CD4-positive, CD25-positive, alpha-beta regulatory T cell (primary cell): ENCODE data around the gene UBE2O. TPM values are rescaled to one million over a fixed set of nuclear protein-coding genes. Genes with fewer than 3 reads are reported as not detected.
A peak's percentile ranks its signal among the peaks of the same experiment; 100 is the strongest.

Experiments
- ATAC-seq, 2 donors: fragments of 150-1000 bp; cut with Tn5 transposase; one replicate each; pipeline ENCODE4 v1.10.0; 2021; ENCODE audit warnings: low read depth in 2 of 2, moderate number of reproducible peaks in 2 of 2, moderate library complexity in 1 of 2
- DNase-seq, 3 donors: peaks; one replicate each; pipeline versions ENCODE4 v3.0.0 to v3.0.0-alpha.2; 2012 to 2022; ENCODE audit warnings: mixed read lengths in 1 of 3
- H3K27ac ChIP-seq: one replicate; pipeline ENCODE4 v1.7.0; 2013; ENCODE audit warnings: mild to moderate bottlenecking, low read length; ENCODE audit not compliant: insufficient read depth, poor library complexity, severe bottlenecking
- H3K27me3 ChIP-seq: one replicate; pipeline ENCODE4 v1.7.0; 2013; ENCODE audit warnings: low read length; ENCODE audit not compliant: control insufficient read depth, insufficient read depth
- H3K36me3 ChIP-seq: one replicate; pipeline ENCODE4 v1.7.0; 2013; ENCODE audit warnings: mild to moderate bottlenecking, low read length, moderate library complexity; ENCODE audit not compliant: control insufficient read depth, insufficient read depth
- H3K4me1 ChIP-seq: 2 replicates; pipeline ENCODE4 v1.7.0; 2013; ENCODE audit warnings: mild to moderate bottlenecking, low read length; ENCODE audit not compliant: insufficient read depth, control insufficient read depth, poor library complexity, severe bottlenecking
- H3K4me3 ChIP-seq: one replicate; pipeline ENCODE4 v1.7.0; 2013; ENCODE audit warnings: low read depth, mild to moderate bottlenecking, low read length, moderate library complexity
- H3K9me3 ChIP-seq, 2 experiments: 1 replicate in 1 of 2; 2 replicates in 1 of 2; pipeline ENCODE4 v1.7.0; 2013; ENCODE audit warnings: low read length in 2 of 2, mild to moderate bottlenecking in 1 of 2, moderate library complexity in 1 of 2; ENCODE audit not compliant: control insufficient read depth in 2 of 2
- H3K27ac Mint-ChIP-seq, 3 donors: one replicate each; pipeline ENCODE4 v1.8.0; 2020 to 2022; ENCODE audit warnings: mild to moderate bottlenecking in 3 of 3, mixed read lengths in 3 of 3, moderate library complexity in 2 of 3
- H3K27me3 Mint-ChIP-seq: one replicate; pipeline ENCODE4 v1.8.0; 2022; ENCODE audit warnings: mild to moderate bottlenecking, mixed read lengths
- H3K36me3 Mint-ChIP-seq: one replicate; pipeline ENCODE4 v1.8.0; 2020; ENCODE audit warnings: mixed read lengths
- H3K4me1 Mint-ChIP-seq, 4 donors: one replicate each; pipeline ENCODE4 v1.8.0; 2020 to 2022; ENCODE audit warnings: mixed read lengths in 4 of 4, mild to moderate bottlenecking in 1 of 4
- H3K4me3 Mint-ChIP-seq, 4 donors: one replicate each; pipeline ENCODE4 v1.8.0; 2020 to 2022; ENCODE audit warnings: mild to moderate bottlenecking in 4 of 4, mixed read lengths in 4 of 4, moderate library complexity in 3 of 4
- H3K9me3 Mint-ChIP-seq, 7 donors: one replicate each; pipeline ENCODE4 v1.8.0; 2020 to 2022; ENCODE audit warnings: mixed read lengths in 7 of 7, mild to moderate bottlenecking in 3 of 7, moderate library complexity in 2 of 7
- polyA plus RNA-seq, 4 donors: library from polyadenylated mRNA; unstranded; fragments of 300-500 nt; fragmentation: Illumina TruSeq; gene quantifications; one replicate each; pipeline ENCODE4 v1.2.3, GENCODE V29; 2021
- total RNA-seq: library from RNA; stranded (reverse); gene quantifications from one replicate; pipeline ENCODE4 v1.2.3, GENCODE V29; 2022

Gene UBE2O
- total and polyA plus RNA-seq, 5 donors from 2014 or later = 3.1 to 34.3 (median 6.6) TPM

DNA sequence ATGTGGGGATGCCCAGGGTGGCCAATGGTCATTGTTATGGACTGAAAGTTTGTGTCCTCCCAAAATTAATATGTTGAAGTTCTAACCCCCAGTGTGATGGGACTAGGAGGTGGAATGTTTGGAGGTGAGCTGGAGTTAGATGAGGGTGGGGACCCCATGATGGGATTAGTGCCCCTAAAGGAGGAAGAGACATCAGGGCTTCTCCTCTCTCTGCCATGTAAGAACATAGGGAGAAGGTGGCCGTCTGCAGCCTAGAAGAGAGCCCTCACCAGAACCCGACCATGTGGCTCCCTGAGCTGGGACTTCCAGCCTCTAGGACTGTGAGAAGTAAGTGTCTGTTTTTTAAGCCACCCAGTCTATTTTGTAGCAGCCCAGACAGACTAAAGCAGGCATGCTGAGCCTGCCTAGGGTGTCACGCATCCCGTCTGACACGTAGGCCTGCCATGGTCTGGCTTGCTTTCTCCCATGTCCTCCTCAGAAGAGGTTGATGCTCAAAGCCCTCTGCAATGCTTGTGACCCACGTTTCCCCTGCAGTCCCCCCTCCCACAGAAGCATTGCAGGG, 95.3 kb downstream of the UBE2O start:
- DNase-seq = no peak
- Mint-ChIP-seq H3K27ac (no peak overlapping the region), H3K4me3 (peak overlapping the region in 2 of 4 donors; percentile 41 to 55), H3K4me1 (peaks cover 0 to 14% (median 7%) of the 10 kb centered on the region in 4 donors), H3K27me3 (peaks cover 9% of the 10 kb centered on the region), H3K9me3 (no peaks in the 10 kb centered on the region), H3K36me3 (no peaks in the 10 kb centered on the region)
- no peak for ATAC-seq
- no peaks in the 10 kb centered on the region for H3K9me3 ChIP-seq
- H3K4me1 ChIP-seq = peaks cover 12% of the 10 kb centered on the region
- no peaks in the 10 kb centered on the region for H3K36me3 ChIP-seq
- no peak overlapping the region for H3K4me3 ChIP-seq
- H3K27ac ChIP-seq = no peak overlapping the region
- no peaks in the 10 kb centered on the region for H3K27me3 ChIP-seq

DNA sequence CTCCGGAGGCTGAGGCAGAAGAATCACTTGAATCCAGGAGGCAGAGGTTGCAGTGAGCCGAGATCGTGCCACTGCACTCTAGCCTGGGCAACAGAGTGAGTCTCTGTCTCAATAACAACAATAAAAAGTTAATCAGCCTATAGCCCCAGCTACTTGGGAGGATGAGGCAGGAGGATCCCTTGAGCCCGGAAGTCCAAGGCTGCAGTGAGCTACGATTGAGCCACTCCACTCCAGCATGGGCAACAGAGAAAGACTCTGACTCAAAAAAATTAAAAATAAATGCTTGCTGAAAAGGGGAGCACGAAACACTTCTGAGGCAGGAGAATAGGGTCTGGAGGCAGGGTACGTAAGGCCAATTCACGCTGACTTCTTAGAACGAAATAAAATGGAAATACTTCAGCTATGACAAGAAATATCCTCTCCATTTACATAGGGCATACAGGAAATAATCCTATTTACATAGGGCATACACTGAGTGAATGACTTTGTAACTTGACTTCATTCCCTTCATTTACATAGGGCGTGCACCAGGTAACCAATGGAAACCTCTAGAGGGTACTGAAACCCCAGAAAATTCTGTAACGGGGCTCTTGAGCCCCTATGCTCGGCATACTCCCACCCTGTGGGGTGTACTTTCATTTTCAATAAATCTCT, 96.0 kb downstream of the UBE2O start:
- no peak overlapping the region for H3K4me3 ChIP-seq
- peaks cover 14% of the 10 kb centered on the region for H3K4me1 ChIP-seq
- no peaks in the 10 kb centered on the region for H3K9me3 Mint-ChIP-seq
- peaks cover under 1% of the 10 kb centered on the region for H3K36me3 Mint-ChIP-seq
- H3K27ac Mint-ChIP-seq = no peak overlapping the region
- DNase-seq = no peak
- H3K36me3 ChIP-seq = no peaks in the 10 kb centered on the region
- peaks cover 6% of the 10 kb centered on the region for H3K27me3 Mint-ChIP-seq
- peaks cover 2 to 19% (median 10%) of the 10 kb centered on the region in 4 donors for H3K4me1 Mint-ChIP-seq
- no peaks in the 10 kb centered on the region for H3K9me3 ChIP-seq
- no peaks in the 10 kb centered on the region for H3K27me3 ChIP-seq
- ATAC-seq = no peak
- H3K27ac ChIP-seq = no peak overlapping the region
- peak overlapping the region in 1 of 4 donors; percentile 55 for H3K4me3 Mint-ChIP-seq

DNA sequence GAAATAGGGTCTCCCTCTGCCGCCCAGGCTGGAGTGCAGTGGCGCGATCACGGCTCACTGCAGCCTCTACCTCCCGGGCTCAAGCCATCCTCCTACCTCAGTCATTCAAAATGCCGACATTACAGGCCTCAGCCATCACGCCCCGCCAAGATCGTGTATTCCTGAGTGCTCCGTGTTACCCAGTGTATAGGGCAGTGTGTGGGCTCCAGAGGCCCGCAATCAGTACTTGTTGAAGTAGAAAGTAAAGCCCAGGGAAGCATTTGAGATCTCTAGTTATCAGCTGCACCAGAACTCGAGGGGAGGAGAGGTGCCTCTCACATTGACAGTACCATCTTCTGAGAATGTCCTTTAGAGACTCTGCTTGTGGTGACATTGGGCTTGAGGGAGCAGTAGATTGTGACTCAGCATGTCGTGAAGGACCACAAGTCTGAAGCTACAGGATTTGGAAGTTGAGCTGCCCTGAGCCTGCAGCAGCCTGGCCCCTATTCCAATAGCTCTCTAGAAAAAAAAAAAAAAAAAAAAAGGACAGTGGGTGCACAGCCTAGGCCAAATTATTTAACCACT, 98.1 kb downstream of the UBE2O start:
- H3K4me1 ChIP-seq = peaks cover 14% of the 10 kb centered on the region
- H3K36me3 ChIP-seq = no peaks in the 10 kb centered on the region
- ATAC-seq (no peak), DNase-seq (peak in 1 of 3 donors; percentile 18)
- no peaks in the 10 kb centered on the region for H3K9me3 ChIP-seq
- no peaks in the 10 kb centered on the region for H3K27me3 Mint-ChIP-seq
- H3K27ac ChIP-seq = no peak overlapping the region
- H3K4me3 Mint-ChIP-seq = peak overlapping the region; percentile 61 to 92 (median 75)
- peaks cover 5 to 28% (median 14%) of the 10 kb centered on the region in 4 donors for H3K4me1 Mint-ChIP-seq
- H3K4me3 ChIP-seq = no peak overlapping the region
- no peaks in the 10 kb centered on the region for H3K9me3 Mint-ChIP-seq
- H3K27me3 ChIP-seq = no peaks in the 10 kb centered on the region
- H3K36me3 Mint-ChIP-seq = peaks cover 4% of the 10 kb centered on the region
- H3K27ac Mint-ChIP-seq = peak overlapping the region in 2 of 3 donors; percentile 60 to 92

DNA sequence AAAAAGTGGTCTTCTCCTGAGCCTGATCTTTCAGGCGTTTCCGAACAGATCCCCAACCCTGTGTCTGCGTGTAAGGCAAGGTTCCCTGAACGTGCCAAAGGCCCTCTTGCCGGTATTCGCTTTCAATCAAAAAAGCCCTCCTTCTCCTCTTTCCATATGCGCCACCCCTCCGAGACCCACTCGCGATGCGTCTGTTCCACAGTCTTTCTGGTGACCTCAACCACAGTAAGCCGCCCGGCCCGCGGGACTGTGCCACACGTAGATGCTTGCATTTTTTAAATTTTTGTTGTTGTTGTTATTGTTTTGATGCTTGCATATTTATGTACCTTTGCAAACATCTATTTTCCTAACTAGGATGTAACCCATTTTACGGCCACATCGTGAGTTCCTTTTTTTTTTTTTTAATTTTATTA, 98.6 kb downstream of the UBE2O start:
- Mint-ChIP-seq H3K4me1 (peaks cover 5 to 28% (median 14%) of the 10 kb centered on the region in 4 donors), H3K4me3 (peak overlapping the region; percentile 91 to 97 (median 94))

DNA sequence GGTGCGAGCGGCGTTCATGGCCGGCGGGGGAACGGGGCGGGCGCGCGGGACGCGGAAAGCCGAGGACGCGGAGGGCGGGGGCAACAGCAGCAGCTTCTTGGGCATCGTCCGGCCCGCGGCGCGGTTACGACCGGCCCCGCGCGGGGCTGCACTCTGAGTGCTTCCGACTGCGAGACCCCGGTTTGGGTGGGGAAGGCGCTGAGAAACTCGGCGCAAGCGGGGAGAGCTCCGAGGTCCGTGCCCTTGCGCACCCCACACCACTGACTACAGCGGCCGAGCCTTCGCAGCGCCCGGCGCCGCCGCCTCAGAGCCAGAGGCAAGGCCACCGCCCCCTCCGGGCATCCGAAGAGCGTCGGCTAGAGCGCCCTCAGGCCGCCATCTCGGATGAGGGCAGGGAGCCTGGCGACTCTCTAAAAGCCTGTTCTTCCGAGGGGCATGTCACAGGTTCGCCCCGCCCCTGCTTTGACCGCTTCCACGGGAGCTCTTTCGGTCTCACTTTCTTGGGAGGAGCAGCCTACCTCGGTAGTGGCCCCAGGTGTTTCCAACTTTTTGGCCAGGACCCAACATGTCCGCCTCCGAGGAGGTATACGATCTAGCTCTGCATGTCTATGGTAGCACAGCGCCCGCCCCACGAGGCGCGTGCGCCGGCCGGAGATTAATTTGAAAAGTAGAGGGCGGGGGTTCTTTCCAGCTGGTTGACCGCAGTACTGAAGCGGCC, 99.2 kb downstream of the UBE2O start, which contains the start of gene PRPSAP1:
Gene PRPSAP1 (minus strand): TSS at position 318 of the 718 bp plus-strand sequence. CDS start 213 bp downstream, at position 105.
- peak; percentile 66 to 93 (median 88) for DNase-seq
- H3K9me3 ChIP-seq = no peaks in the 10 kb centered on the region
- Mint-ChIP-seq H3K4me1 (peaks cover 5 to 28% (median 14%) of the 10 kb centered on the region in 4 donors), H3K36me3 (peaks cover 4% of the 10 kb centered on the region), H3K27ac (peak within 1 kb of the TSS; percentile 92 to 99 (median 98)), H3K9me3 (no peaks in the 10 kb centered on the region), H3K27me3 (no peaks in the 10 kb centered on the region), H3K4me3 (peak within 1 kb of the TSS; percentile 91 to 97 (median 94))
- H3K4me1 ChIP-seq = peaks cover 14% of the 10 kb centered on the region
- H3K4me3 ChIP-seq = peak within 1 kb of the TSS; percentile 82
- H3K27me3 ChIP-seq = no peaks in the 10 kb centered on the region
- H3K27ac ChIP-seq = peak within 1 kb of the TSS; percentile 79
- H3K36me3 ChIP-seq = no peaks in the 10 kb centered on the region
- peak; percentile 95 to 96 for ATAC-seq

More for the DNA sequence above, 98.6 kb downstream of the UBE2O start:
- H3K36me3 ChIP-seq = no peaks in the 10 kb centered on the region
- no peak for ATAC-seq
- H3K9me3 ChIP-seq = no peaks in the 10 kb centered on the region
- no peaks in the 10 kb centered on the region for H3K9me3 Mint-ChIP-seq
- H3K27me3 Mint-ChIP-seq = no peaks in the 10 kb centered on the region
- H3K27ac ChIP-seq = peak overlapping the region; percentile 79
- no peaks in the 10 kb centered on the region for H3K27me3 ChIP-seq
- H3K4me1 ChIP-seq = peaks cover 14% of the 10 kb centered on the region
- H3K36me3 Mint-ChIP-seq = peaks cover 4% of the 10 kb centered on the region
- peak overlapping the region; percentile 82 for H3K4me3 ChIP-seq
- H3K27ac Mint-ChIP-seq = peak overlapping the region; percentile 92 to 99 (median 98)
- no peak for DNase-seq

DNA sequence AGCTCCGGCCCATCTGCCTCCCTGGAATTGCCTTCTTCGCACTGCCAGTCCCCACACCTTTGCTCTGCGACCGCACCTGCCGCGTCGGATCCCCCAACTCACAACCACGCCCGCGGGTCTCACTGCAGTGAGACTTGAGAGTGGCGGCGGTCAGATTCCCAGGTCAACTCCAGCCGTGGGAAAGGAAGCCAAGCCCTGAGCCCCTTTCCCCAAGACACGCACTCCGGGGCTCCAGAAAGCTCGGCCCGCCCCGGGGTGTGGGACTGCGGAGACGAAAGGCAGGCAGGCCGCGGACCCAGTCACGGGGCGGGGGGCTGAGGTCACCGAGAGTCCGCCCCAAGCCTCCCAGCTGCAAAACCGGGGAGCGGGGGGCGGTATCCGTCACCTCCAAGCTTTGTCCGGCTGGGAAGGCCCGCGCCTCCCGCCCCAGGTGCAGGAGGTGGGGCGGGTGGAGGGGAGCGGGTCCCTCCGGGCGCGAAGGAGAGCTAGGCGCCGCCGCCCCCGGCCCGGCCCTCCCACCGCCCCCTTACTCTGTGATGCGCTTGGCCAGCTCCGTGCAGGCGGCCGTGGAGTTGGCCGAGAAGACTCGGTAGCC, 99.9 kb downstream of the UBE2O start:
- H3K4me1 Mint-ChIP-seq = peaks cover 5 to 28% (median 14%) of the 10 kb centered on the region in 4 donors
- ATAC-seq (peak in 1 of 2 donors; percentile 1), DNase-seq (peak in 1 of 3 donors; percentile 5)
- H3K36me3 ChIP-seq = no peaks in the 10 kb centered on the region
- no peaks in the 10 kb centered on the region for H3K27me3 Mint-ChIP-seq
- H3K4me1 ChIP-seq = peaks cover 14% of the 10 kb centered on the region
- peaks cover 4% of the 10 kb centered on the region for H3K36me3 Mint-ChIP-seq
- no peaks in the 10 kb centered on the region for H3K27me3 ChIP-seq
- peak overlapping the region; percentile 79 for H3K27ac ChIP-seq
- H3K9me3 Mint-ChIP-seq = no peaks in the 10 kb centered on the region
- H3K4me3 ChIP-seq = peak overlapping the region; percentile 67
- H3K27ac Mint-ChIP-seq = peak overlapping the region in 2 of 3 donors; percentile 92 to 99
- H3K4me3 Mint-ChIP-seq = peak overlapping the region; percentile 91 to 97 (median 94)
- no peaks in the 10 kb centered on the region for H3K9me3 ChIP-seq

DNA sequence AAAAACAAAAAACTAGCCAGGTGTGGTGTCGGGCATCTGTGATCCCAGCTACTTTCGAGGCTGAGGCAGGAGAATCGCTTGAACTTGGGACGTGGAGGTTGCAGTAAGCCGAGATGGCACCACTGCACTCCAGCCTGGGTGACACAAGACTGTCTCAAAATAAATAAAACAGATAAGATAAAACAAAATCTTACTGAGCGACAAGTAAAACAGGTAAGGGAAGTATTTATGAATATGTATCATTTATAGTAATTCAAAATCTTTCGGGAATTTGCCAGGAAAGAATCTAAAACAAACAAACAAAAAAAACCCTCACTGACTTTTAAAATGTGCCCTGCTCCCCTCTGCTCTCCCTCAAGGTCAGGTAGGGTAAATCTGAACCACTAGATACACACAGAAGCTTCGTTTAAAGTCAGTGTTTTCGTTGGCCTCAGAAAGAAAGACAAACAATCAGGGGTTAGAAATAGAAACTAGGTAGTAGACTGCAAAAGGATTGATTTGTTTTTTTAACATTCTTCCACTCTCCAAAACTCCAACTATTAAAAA, 101.4 kb downstream of the UBE2O start:
- H3K4me3 ChIP-seq = peak overlapping the region; percentile 26
- H3K4me1 ChIP-seq = peaks cover 14% of the 10 kb centered on the region
- H3K27ac ChIP-seq = no peak overlapping the region
- H3K9me3 ChIP-seq = no peaks in the 10 kb centered on the region
- ATAC-seq = no peak
- Mint-ChIP-seq H3K4me1 (peaks cover 5 to 25% (median 15%) of the 10 kb centered on the region in 4 donors), H3K27me3 (no peaks in the 10 kb centered on the region), H3K9me3 (no peaks in the 10 kb centered on the region), H3K27ac (peak overlapping the region in 1 of 3 donors; percentile 79), H3K4me3 (peak overlapping the region; percentile 88 to 93 (median 91)), H3K36me3 (peaks cover 13% of the 10 kb centered on the region)
- peaks cover 10% of the 10 kb centered on the region for H3K36me3 ChIP-seq
- no peak for DNase-seq
- no peaks in the 10 kb centered on the region for H3K27me3 ChIP-seq
